Hindlimb muscle (tissue), 1 donor: Measurements from ENCODE around the gene PGC. TPM values are rescaled to one million over a fixed set of nuclear protein-coding genes. Genes with fewer than 3 reads are reported as not detected.
A peak's percentile ranks its signal among the peaks of the same experiment; 100 is the strongest.

ENCODE experiments used
- DNase-seq: peaks from one replicate; pipeline ENCODE4 v3.0.0-alpha.2; 2013
- polyA plus RNA-seq: library from polyadenylated mRNA; unstranded; fragments of 120-200 nt; gene quantifications from one replicate; pipeline ENCODE4 v1.2.1, GENCODE V29; 2013; ENCODE audit not compliant: insufficient read length

The PGC gene
- not detected for polyA plus RNA-seq

- DNase-seq = no peak
These were observed at the start of gene PGC for GRCh38 chr6:41747256-41748101. Gene PGC (minus strand): TSS chr6:41747397. CDS start chr6:41747334, 63 bp downstream.

- no peak for DNase-seq
These were observed 49.3 kb upstream of the PGC start for GRCh38 chr6:41796474-41796873.

- no peak for DNase-seq
These were observed 44.8 kb upstream of the PGC start for GRCh38 chr6:41791984-41792383.

- no peak for DNase-seq
These were observed 44.1 kb upstream of the PGC start for GRCh38 chr6:41791305-41791704.

GRCh38 chr6:41790045-41790444, 42.8 kb upstream of the PGC start:
- no peak for DNase-seq

- no peak for DNase-seq
These were observed 42.2 kb upstream of the PGC start for GRCh38 chr6:41789390-41789724.

GRCh38 chr6:41787219-41787917, 40.2 kb upstream of the PGC start, which contains the start of gene TOMM6:
Gene TOMM6 (plus strand): TSS chr6:41787694. CDS start chr6:41787698, 4 bp downstream.
- DNase-seq = peak; percentile 97

- DNase-seq = peak; percentile 87
These were observed 39.4 kb upstream of the PGC start for GRCh38 chr6:41786451-41787218.

- DNase-seq = no peak
These were observed 38.7 kb upstream of the PGC start for GRCh38 chr6:41785689-41786450.

GRCh38 chr6:41785254-41785653, 38.1 kb upstream of the PGC start:
- no peak for DNase-seq

GRCh38 chr6:41784581-41785171, 37.5 kb upstream of the PGC start:
- no peak for DNase-seq

- no peak for DNase-seq
These were observed 36.0 kb upstream of the PGC start for GRCh38 chr6:41783106-41783780.

- no peak for DNase-seq
These were observed 34.2 kb upstream of the PGC start for GRCh38 chr6:41781366-41781730.

- peak; percentile 29 for DNase-seq
These were observed 33.6 kb upstream of the PGC start, which contains the start of gene PRICKLE4 for GRCh38 chr6:41780551-41781365. Gene PRICKLE4 (plus strand): TSS chr6:41780782. CDS start chr6:41783474, 2,692 bp downstream.

- DNase-seq = peak; percentile 97
These were observed 32.8 kb upstream of the PGC start, which contains the start of gene FRS3 for GRCh38 chr6:41779788-41780550. Gene FRS3 (minus strand): TSS chr6:41779900. CDS start chr6:41776987, 2,913 bp downstream.

GRCh38 chr6:41779336-41779735, 32.1 kb upstream of the PGC start:
- DNase-seq = no peak

- no peak for DNase-seq
These were observed 31.7 kb upstream of the PGC start for GRCh38 chr6:41778895-41779294.

- DNase-seq = no peak
These were observed 30.5 kb upstream of the PGC start for GRCh38 chr6:41777551-41778285.
